Hepatocyte (in vitro differentiated cells): Measurements from ENCODE around the gene PPP1CC. TPM values are rescaled to one million over a fixed set of nuclear protein-coding genes. Genes with fewer than 3 reads are reported as not detected.

Experiments used
- DNase-seq: peaks from one replicate; pipeline ENCODE4 v3.0.0-alpha.2; 2016; ENCODE audit warnings: low spot score
- H2AFZ ChIP-seq: fragments of 200-600 bp; sonication (generic); 2 replicates; pipeline ENCODE4 v1.6.0; 2016; ENCODE audit warnings: antibody characterized with exemption, mild to moderate bottlenecking
- H3K27ac ChIP-seq: fragments of 200-600 bp; sonication (generic); 2 replicates; pipeline ENCODE4 v1.5.1; 2016; ENCODE audit warnings: mild to moderate bottlenecking
- H3K27me3 ChIP-seq: fragments of 200-600 bp; sonication (generic); 2 replicates; pipeline ENCODE4 v1.6.1; 2016
- H3K36me3 ChIP-seq: fragments of 200-600 bp; sonication (generic); replicated peaks from 2 replicates; pipeline ENCODE4 v1.5.1; 2016; ENCODE audit warnings: low read depth; ENCODE audit not compliant: insufficient read depth
- H3K4me1 ChIP-seq: fragments of 200-600 bp; sonication (generic); 2 replicates; pipeline ENCODE4 v1.5.1; 2016; ENCODE audit warnings: mild to moderate bottlenecking, moderate library complexity; ENCODE audit not compliant: insufficient read depth
- H3K4me2 ChIP-seq: fragments of 200-600 bp; sonication (generic); 2 replicates; pipeline ENCODE4 v1.6.0; 2016
- H3K4me3 ChIP-seq: fragments of 200-600 bp; sonication (generic); 2 replicates; pipeline ENCODE4 v1.5.1; 2016; ENCODE audit warnings: mild to moderate bottlenecking
- H3K79me2 ChIP-seq: fragments of 200-600 bp; sonication (generic); 2 replicates; pipeline ENCODE4 v1.6.0; 2017; ENCODE audit warnings: mild to moderate bottlenecking
- H3K9me2 ChIP-seq: fragments of 200-600 bp; sonication (generic); replicated peaks from 2 replicates; pipeline ENCODE4 v1.6.0; 2017; ENCODE audit warnings: mild to moderate bottlenecking; ENCODE audit not compliant: insufficient read depth
- H3K9me3 ChIP-seq: fragments of 200-600 bp; sonication (generic); 2 replicates; pipeline ENCODE4 v1.5.1; 2016; ENCODE audit warnings: low read depth, mild to moderate bottlenecking
- H4K20me1 ChIP-seq: fragments of 200-600 bp; sonication (generic); 2 replicates; pipeline ENCODE4 v1.6.0; 2016; ENCODE audit warnings: mild to moderate bottlenecking; ENCODE audit not compliant: insufficient read depth, poor library complexity, severe bottlenecking
- EZH2 ChIP-seq: fragments of 200-600 bp; sonication (generic); IDR thresholded peaks from 2 replicates; pipeline ENCODE4 v1.6.1; 2016; ENCODE audit warnings: antibody characterized with exemption, mild to moderate bottlenecking, borderline replicate concordance
- EZH2phosphoT487 ChIP-seq: fragments of 200-600 bp; sonication (generic); IDR thresholded peaks from one replicate; pipeline ENCODE4 v1.6.1; 2018; ENCODE audit warnings: antibody characterized with exemption, mild to moderate bottlenecking, low read depth, moderate library complexity; ENCODE audit not compliant: unreplicated experiment, severe bottlenecking
- WGBS: methylation state at CpG from one replicate; pipeline ENCODE4 v1.1.6; 2016; ENCODE audit warnings: low lambda C conversion rate; ENCODE audit errors: missing lambda C conversion rate; 5-methylcytosine and 5-hydroxymethylcytosine counted together
- polyA plus RNA-seq: library from polyadenylated mRNA; unstranded; fragments of >200 nt; fragmentation: Nextera tagmentation; extraction: Ambion mirVana; gene quantifications from 2 replicates; pipeline ENCODE4 v1.2.1, GENCODE V29; 2016
- total RNA-seq: library from RNA; depleted of rRNA; stranded (reverse); fragments of >200 nt; gene quantifications from 2 replicates; pipeline ENCODE4 v1.2.3, GENCODE V29; 2014
- TF ChIP-seq, protein P1 (sequence below): fragments of 200-600 bp; sonication (generic); IDR thresholded peaks from 2 replicates; pipeline ENCODE4 v1.5.1; 2016; ENCODE audit warnings: antibody characterized with exemption, mild to moderate bottlenecking; ENCODE audit not compliant: poor library complexity

The PPP1CC gene
- total and polyA plus RNA-seq, 2 experiments from 2014 or later, result 43.5 to 134 TPM

DNA sequence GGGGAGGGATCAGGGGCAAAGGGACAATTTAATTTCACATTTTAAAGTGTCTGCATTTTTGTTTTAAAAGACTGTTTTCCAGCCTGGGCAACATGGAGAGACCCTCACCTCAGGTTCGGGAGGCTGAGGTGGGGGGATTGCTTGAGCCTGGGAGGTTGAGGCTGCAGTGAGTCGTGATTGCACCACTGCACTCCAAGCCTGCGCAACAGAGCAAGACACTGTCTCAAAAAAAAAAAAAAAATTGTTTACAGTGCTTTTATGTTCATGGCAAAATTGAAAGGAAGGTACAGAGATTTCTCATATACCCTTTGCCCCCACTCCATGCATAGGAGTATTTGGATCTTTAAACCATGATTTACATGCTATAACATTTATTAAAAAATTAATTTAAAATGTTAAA, 37.4 kb downstream of the PPP1CC start:
- Histone ChIP-seq H3K4me3 (no peak overlapping the region), H2AFZ (no peak overlapping the region), H4K20me1 (no peaks in the 10 kb centered on the region), H3K4me1 (no peaks in the 10 kb centered on the region), H3K27ac (no peak overlapping the region), H3K79me2 (no peaks in the 10 kb centered on the region), H3K9me3 (no peaks in the 10 kb centered on the region), H3K27me3 (no peaks in the 10 kb centered on the region), H3K9me2 (no peaks in the 10 kb centered on the region), H3K4me2 (no peak overlapping the region), H3K36me3 (no peaks in the 10 kb centered on the region)
- 82% methylated on average over 3 of the region's 3 CpGs for WGBS
- TF ChIP-seq EZH2phosphoT487, result no peak
- no peak for TF ChIP-seq EZH2
- TF ChIP-seq, protein P1, sequence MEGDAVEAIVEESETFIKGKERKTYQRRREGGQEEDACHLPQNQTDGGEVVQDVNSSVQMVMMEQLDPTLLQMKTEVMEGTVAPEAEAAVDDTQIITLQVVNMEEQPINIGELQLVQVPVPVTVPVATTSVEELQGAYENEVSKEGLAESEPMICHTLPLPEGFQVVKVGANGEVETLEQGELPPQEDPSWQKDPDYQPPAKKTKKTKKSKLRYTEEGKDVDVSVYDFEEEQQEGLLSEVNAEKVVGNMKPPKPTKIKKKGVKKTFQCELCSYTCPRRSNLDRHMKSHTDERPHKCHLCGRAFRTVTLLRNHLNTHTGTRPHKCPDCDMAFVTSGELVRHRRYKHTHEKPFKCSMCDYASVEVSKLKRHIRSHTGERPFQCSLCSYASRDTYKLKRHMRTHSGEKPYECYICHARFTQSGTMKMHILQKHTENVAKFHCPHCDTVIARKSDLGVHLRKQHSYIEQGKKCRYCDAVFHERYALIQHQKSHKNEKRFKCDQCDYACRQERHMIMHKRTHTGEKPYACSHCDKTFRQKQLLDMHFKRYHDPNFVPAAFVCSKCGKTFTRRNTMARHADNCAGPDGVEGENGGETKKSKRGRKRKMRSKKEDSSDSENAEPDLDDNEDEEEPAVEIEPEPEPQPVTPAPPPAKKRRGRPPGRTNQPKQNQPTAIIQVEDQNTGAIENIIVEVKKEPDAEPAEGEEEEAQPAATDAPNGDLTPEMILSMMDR, result no peak
- DNase-seq, result no peak

DNA sequence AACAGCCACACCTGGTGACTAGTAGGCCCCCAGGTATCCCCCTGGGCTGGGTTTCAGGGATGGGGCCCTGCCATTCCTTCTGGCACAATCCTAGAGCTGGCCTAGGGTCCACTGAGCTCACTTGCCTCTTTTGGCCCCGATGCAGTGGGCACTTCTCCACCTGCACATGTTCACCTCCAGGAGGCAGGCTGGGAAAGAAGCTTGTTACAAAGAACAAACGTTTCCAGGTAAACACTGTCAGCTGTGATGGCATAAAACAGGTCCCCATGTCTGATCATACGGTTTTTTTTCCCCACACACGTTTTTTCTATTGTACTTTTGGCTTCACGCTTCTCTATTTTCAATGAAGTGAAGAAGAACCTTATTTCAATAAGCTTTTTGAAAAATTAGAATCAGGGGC, 37.9 kb downstream of the PPP1CC start:
- H3K79me2 ChIP-seq, result no peaks in the 10 kb centered on the region
- H3K4me2 ChIP-seq, result no peak overlapping the region
- no peaks in the 10 kb centered on the region for H4K20me1 ChIP-seq
- peak; percentile 55 for DNase-seq
- no peaks in the 10 kb centered on the region for H3K27me3 ChIP-seq
- 32% methylated on average over 5 of the region's 5 CpGs for WGBS
- H3K9me2 ChIP-seq, result no peaks in the 10 kb centered on the region
- no peaks in the 10 kb centered on the region for H3K36me3 ChIP-seq
- TF ChIP-seq, protein P1, result peak; percentile 38
- no peak for TF ChIP-seq EZH2
- no peak overlapping the region for H3K4me3 ChIP-seq
- H3K27ac ChIP-seq, result no peak overlapping the region
- H3K4me1 ChIP-seq, result no peaks in the 10 kb centered on the region
- H3K9me3 ChIP-seq, result no peaks in the 10 kb centered on the region
- H2AFZ ChIP-seq, result no peak overlapping the region

DNA sequence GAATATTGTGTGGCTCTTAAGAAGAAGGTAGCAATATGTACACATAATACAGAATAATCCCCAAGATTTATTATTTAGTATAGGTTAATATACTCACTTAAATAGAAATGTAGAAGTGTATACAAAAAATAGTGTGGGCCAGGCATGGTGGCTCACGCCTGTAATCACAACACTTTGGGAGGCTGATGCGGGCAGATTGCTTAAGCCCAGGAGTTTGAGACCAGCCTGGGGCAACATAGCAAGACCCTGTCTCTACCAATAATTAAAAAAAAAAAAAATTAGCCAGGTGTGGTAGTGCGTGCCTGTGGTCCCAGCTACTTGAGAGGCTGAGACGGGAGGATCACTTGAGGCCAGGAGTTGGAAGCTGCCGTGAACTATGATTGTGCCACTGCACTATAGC, 38.5 kb downstream of the PPP1CC start:
- DNase-seq, result no peak
- Histone ChIP-seq H4K20me1 (no peaks in the 10 kb centered on the region), H3K9me3 (no peaks in the 10 kb centered on the region), H3K4me2 (no peak overlapping the region), H3K4me1 (no peaks in the 10 kb centered on the region), H3K27ac (no peak overlapping the region), H2AFZ (no peak overlapping the region), H3K4me3 (no peak overlapping the region), H3K27me3 (no peaks in the 10 kb centered on the region), H3K79me2 (no peaks in the 10 kb centered on the region), H3K9me2 (no peaks in the 10 kb centered on the region), H3K36me3 (no peaks in the 10 kb centered on the region)
- WGBS, result 92% methylated on average over 5 of the region's 5 CpGs
- TF ChIP-seq, protein P1, result no peak
- TF ChIP-seq EZH2phosphoT487 (no peak), EZH2 (no peak)

DNA sequence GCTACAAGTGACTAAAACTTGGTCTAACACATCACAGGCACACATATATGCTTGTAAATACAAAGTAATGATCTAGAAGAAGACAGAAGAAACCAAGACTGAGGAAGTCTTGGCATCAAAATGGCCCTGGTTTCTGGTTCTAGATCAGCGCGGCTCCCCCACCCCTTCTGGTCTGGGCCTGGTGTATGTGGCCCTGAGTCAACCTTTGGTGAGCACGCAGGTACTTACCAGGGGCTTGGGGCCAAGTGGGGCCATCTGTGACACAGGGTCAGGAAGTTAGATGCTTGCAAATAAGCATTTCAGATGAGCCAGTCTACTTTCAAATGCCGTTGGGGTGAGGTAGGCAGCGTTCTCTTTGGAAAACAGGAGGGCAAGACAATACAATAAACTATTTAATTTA, 40.6 kb downstream of the PPP1CC start:
- no peaks in the 10 kb centered on the region for H3K36me3 ChIP-seq
- H2AFZ ChIP-seq, result no peak overlapping the region
- no peak overlapping the region for H3K4me3 ChIP-seq
- H3K79me2 ChIP-seq, result no peaks in the 10 kb centered on the region
- H3K27me3 ChIP-seq, result no peaks in the 10 kb centered on the region
- no peak for TF ChIP-seq EZH2
- TF ChIP-seq, protein P1, result no peak
- no peak for TF ChIP-seq EZH2phosphoT487
- DNase-seq, result no peak
- no peak overlapping the region for H3K27ac ChIP-seq
- H3K9me3 ChIP-seq, result no peaks in the 10 kb centered on the region
- no peak overlapping the region for H3K4me2 ChIP-seq
- H3K4me1 ChIP-seq, result no peaks in the 10 kb centered on the region
- H4K20me1 ChIP-seq, result no peaks in the 10 kb centered on the region
- H3K9me2 ChIP-seq, result no peaks in the 10 kb centered on the region
- 100% methylated on average over 5 of the region's 5 CpGs for WGBS
